ENCODE measurements around the gene ADAMTS16. TPM values are rescaled to one million over a fixed set of nuclear protein-coding genes. Genes with fewer than 3 reads are reported as not detected.

Gene ADAMTS16
- total and polyA plus RNA-seq, 9 of the 15 experiments (the other 6 are each of a cell fraction or from before 2014, with no cell fraction given) = not detected

- TF ChIP-seq, protein P1, sequence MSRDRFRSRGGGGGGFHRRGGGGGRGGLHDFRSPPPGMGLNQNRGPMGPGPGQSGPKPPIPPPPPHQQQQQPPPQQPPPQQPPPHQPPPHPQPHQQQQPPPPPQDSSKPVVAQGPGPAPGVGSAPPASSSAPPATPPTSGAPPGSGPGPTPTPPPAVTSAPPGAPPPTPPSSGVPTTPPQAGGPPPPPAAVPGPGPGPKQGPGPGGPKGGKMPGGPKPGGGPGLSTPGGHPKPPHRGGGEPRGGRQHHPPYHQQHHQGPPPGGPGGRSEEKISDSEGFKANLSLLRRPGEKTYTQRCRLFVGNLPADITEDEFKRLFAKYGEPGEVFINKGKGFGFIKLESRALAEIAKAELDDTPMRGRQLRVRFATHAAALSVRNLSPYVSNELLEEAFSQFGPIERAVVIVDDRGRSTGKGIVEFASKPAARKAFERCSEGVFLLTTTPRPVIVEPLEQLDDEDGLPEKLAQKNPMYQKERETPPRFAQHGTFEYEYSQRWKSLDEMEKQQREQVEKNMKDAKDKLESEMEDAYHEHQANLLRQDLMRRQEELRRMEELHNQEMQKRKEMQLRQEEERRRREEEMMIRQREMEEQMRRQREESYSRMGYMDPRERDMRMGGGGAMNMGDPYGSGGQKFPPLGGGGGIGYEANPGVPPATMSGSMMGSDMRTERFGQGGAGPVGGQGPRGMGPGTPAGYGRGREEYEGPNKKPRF (IDR thresholded peaks at IDR 0.05; ENCODE audit: low read depth, low read length) = no peak
- TF ChIP-seq, protein P2, sequence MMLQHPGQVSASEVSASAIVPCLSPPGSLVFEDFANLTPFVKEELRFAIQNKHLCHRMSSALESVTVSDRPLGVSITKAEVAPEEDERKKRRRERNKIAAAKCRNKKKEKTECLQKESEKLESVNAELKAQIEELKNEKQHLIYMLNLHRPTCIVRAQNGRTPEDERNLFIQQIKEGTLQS (IDR thresholded peaks at IDR 0.05) = peak; percentile 93
- TF ChIP-seq, protein P2 (CRISPR knock-in tag; conservative IDR thresholded peaks at IDR 0.05) = no peak; the same call in 1 of the 2 replicates
- TF ChIP-seq, protein P3, sequence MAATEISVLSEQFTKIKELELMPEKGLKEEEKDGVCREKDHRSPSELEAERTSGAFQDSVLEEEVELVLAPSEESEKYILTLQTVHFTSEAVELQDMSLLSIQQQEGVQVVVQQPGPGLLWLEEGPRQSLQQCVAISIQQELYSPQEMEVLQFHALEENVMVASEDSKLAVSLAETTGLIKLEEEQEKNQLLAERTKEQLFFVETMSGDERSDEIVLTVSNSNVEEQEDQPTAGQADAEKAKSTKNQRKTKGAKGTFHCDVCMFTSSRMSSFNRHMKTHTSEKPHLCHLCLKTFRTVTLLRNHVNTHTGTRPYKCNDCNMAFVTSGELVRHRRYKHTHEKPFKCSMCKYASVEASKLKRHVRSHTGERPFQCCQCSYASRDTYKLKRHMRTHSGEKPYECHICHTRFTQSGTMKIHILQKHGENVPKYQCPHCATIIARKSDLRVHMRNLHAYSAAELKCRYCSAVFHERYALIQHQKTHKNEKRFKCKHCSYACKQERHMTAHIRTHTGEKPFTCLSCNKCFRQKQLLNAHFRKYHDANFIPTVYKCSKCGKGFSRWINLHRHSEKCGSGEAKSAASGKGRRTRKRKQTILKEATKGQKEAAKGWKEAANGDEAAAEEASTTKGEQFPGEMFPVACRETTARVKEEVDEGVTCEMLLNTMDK (IDR thresholded peaks at IDR 0.05; ENCODE audit: borderline replicate concordance, insufficient read depth, low read depth, low read length, poor library complexity, severe bottlenecking) = no peak
- TF ChIP-seq ZNF174 (CRISPR knock-in tag; IDR thresholded peaks at IDR 0.05) (no peak), PRDM10 (IDR thresholded peaks at IDR 0.05; ENCODE audit: partially characterized antibody) (no peak), BMI1 (IDR thresholded peaks at IDR 0.05; ENCODE audit: low read length) (no peak), EP400 (IDR thresholded peaks at IDR 0.05) (peak; percentile 25; the same call in 1 of the 2 replicates), RBBP5 (IDR thresholded peaks at IDR 0.05; ENCODE audit: borderline replicate concordance, insufficient read depth, low read length, poor library complexity, severe bottlenecking) (no peak), MNT (conservative IDR thresholded peaks at IDR 0.05) (no peak), KHSRP (IDR thresholded peaks at IDR 0.05) (no peak)
- TF ChIP-seq, protein P4, sequence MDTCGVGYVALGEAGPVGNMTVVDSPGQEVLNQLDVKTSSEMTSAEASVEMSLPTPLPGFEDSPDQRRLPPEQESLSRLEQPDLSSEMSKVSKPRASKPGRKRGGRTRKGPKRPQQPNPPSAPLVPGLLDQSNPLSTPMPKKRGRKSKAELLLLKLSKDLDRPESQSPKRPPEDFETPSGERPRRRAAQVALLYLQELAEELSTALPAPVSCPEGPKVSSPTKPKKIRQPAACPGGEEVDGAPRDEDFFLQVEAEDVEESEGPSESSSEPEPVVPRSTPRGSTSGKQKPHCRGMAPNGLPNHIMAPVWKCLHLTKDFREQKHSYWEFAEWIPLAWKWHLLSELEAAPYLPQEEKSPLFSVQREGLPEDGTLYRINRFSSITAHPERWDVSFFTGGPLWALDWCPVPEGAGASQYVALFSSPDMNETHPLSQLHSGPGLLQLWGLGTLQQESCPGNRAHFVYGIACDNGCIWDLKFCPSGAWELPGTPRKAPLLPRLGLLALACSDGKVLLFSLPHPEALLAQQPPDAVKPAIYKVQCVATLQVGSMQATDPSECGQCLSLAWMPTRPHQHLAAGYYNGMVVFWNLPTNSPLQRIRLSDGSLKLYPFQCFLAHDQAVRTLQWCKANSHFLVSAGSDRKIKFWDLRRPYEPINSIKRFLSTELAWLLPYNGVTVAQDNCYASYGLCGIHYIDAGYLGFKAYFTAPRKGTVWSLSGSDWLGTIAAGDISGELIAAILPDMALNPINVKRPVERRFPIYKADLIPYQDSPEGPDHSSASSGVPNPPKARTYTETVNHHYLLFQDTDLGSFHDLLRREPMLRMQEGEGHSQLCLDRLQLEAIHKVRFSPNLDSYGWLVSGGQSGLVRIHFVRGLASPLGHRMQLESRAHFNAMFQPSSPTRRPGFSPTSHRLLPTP (IDR thresholded peaks at IDR 0.05; ENCODE audit: borderline replicate concordance, extremely low read depth, insufficient read length) = no peak
Measured at GRCh38 chr5:5351288-5351979, 211.3 kb downstream of the ADAMTS16 start (continued).
